Transverse colon (tissue), 4 donors: ENCODE results near the gene SERPINB1. TPM values are rescaled to one million over a fixed set of nuclear protein-coding genes. Genes with fewer than 3 reads are reported as not detected.

Experiments
- DNase-seq: peaks from one replicate; pipeline ENCODE4 v3.0.0-alpha.2; 2019
- H3K27ac ChIP-seq, 4 donors: fragments of 200-600 bp; sonication (generic); 2 replicates each; pipeline ENCODE4 v1.5.1; 2016 to 2018; ENCODE audit warnings: inconsistent platforms in 4 of 4
- H3K27me3 ChIP-seq: fragments of 200-600 bp; sonication (generic); 2 replicates; pipeline ENCODE4 v1.5.1; 2017; ENCODE audit warnings: inconsistent platforms
- H3K36me3 ChIP-seq, 4 donors: fragments of 200-600 bp; sonication (generic); 2 replicates each; pipeline ENCODE4 v1.5.1; 2017 to 2019; ENCODE audit warnings: inconsistent platforms in 4 of 4
- H3K4me1 ChIP-seq, 4 donors: fragments of 200-600 bp; sonication (generic); 2 replicates each; pipeline ENCODE4 v1.5.1; 2017 to 2020; ENCODE audit warnings: inconsistent platforms in 4 of 4
- H3K4me3 ChIP-seq, 4 donors: fragments of 200-600 bp; sonication (generic); 1 replicate in 1 of 4; 2 replicates in 3 of 4; pipeline versions ENCODE4 v1.5.1 to v1.6.1; 2017 to 2019; ENCODE audit warnings: inconsistent platforms in 4 of 4
- H3K9me3 ChIP-seq, 2 donors: fragments of 200-600 bp; sonication (generic); 2 replicates each; pipeline ENCODE4 v1.5.1; 2017 to 2019; ENCODE audit warnings: inconsistent platforms in 2 of 2
- EP300 ChIP-seq: sonication (generic); formaldehyde crosslinking; IDR thresholded peaks from one replicate; pipeline ENCODE4 v1.6.1; 2017; ENCODE audit warnings: antibody characterized with exemption, low read depth
- POLR2A ChIP-seq: fragments of 450-650 bp; IDR thresholded peaks from one replicate; pipeline ENCODE4 v1.6.1; 2016; ENCODE audit warnings: antibody characterized with exemption, mild to moderate bottlenecking, moderate library complexity
- POLR2AphosphoS5 ChIP-seq, 3 donors: sonication (generic); formaldehyde crosslinking; IDR thresholded peaks; one replicate each; pipeline ENCODE4 v1.6.1; 2016; ENCODE audit warnings: antibody characterized with exemption in 3 of 3
- WGBS, 2 donors: methylation state at CpG; one replicate each; pipeline ENCODE4 v1.1.5; 2018; ENCODE audit warnings: low coverage in 1 of 2; 5-methylcytosine and 5-hydroxymethylcytosine counted together
- in situ Hi-C, 4 donors: fragments of 200-750 bp; cut with MboI; loops; one replicate each; pipeline versions ENCODE4 v1.15.0 to v1.15.1; 2017; ENCODE audit warnings: low sequenced_read_pairs in 3 of 4, low pct_ligation_motif_present in 1 of 4, low pct_unique_long_range_greater_than_20kb in 1 of 4
- intact Hi-C: fragments of 100-400 bp; cut with DNase I; formaldehyde crosslinking; loops from one replicate; pipeline ENCODE4 v1.15.1; 2023; ENCODE audit warnings: low total_unique reads
- total RNA-seq, 4 donors: library from RNA; depleted of rRNA; stranded (reverse); fragments of >200 nt; gene quantifications; one replicate each; pipeline ENCODE4 v1.1.0, GENCODE V29; 2016
- TF ChIP-seq, protein P1 (sequence below), 5 experiments: fragments of 200-600 bp in 3 of 5; fragments of 450-650 bp in 2 of 5; sonication (generic) in 3 of 5; IDR thresholded peaks; 1 replicate in 2 of 5; 2 replicates in 3 of 5; pipeline ENCODE4 v1.5.1; 2016 to 2017; ENCODE audit warnings: antibody characterized with exemption in 5 of 5, inconsistent platforms in 3 of 5, mild to moderate bottlenecking in 2 of 5, moderate library complexity in 1 of 5

SERPINB1 gene
- total RNA-seq, 4 donors from 2014 or later: 22.3 to 140 (median 88.4) TPM

DNA sequence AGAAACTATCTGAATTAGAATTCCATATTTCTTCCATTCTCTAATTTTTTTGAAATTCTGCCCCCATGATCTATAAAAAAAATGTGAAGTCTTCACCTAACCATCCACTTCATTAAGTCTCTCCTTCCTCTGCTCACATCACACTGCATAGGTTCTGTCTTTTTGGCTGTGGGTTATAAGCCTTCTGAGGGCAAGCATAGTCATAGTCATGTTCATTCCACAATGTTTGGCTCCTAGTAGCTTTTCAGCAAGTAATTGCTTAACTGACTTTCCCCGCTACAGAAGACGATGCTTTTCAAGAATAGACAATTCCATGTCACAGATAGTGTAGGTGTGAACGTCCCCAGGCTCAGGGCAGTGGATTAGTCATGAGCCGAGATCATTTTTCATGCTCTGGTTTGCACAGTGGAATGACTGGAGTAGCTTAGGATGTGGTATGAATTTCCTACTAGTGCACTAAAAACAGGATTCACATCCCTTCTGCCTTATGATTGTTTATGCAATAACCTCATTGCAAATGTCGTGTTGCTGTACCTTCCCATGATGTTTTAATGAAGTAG lies 47.4 kb downstream of the SERPINB1 start:
- H3K27me3 ChIP-seq: no peaks in the 10 kb centered on the region
- H3K36me3 ChIP-seq: no peaks in the 10 kb centered on the region
- no peak for TF ChIP-seq POLR2AphosphoS5 (IDR thresholded peaks at IDR 0.05)
- no peak for TF ChIP-seq POLR2A
- TF ChIP-seq, protein P1, sequence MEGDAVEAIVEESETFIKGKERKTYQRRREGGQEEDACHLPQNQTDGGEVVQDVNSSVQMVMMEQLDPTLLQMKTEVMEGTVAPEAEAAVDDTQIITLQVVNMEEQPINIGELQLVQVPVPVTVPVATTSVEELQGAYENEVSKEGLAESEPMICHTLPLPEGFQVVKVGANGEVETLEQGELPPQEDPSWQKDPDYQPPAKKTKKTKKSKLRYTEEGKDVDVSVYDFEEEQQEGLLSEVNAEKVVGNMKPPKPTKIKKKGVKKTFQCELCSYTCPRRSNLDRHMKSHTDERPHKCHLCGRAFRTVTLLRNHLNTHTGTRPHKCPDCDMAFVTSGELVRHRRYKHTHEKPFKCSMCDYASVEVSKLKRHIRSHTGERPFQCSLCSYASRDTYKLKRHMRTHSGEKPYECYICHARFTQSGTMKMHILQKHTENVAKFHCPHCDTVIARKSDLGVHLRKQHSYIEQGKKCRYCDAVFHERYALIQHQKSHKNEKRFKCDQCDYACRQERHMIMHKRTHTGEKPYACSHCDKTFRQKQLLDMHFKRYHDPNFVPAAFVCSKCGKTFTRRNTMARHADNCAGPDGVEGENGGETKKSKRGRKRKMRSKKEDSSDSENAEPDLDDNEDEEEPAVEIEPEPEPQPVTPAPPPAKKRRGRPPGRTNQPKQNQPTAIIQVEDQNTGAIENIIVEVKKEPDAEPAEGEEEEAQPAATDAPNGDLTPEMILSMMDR (IDR thresholded peaks at IDR 0.05): no peak
- TF ChIP-seq EP300: no peak
- no peaks in the 10 kb centered on the region for H3K9me3 ChIP-seq
- peaks cover 9 to 40% (median 15%) of the 10 kb centered on the region in 4 donors for H3K4me1 ChIP-seq
- 93 to 94% methylated on average over 3 to 5 of the region's 5 CpGs for WGBS, 2 donors
- peak overlapping the region in 1 of 4 donors; percentile 31 for H3K27ac ChIP-seq
- in situ Hi-C loops: loop anchor here in 2 of 4 donors (10.0 kb wide), 2 partner anchors 51 to 141 kb away; partner anchors contain the start of gene SERPINB1 (in 2 of the 2)
- DNase-seq: no peak
- H3K4me3 ChIP-seq: no peak overlapping the region
- intact Hi-C loops: loop anchor here (10.0 kb wide), 1 partner anchor 141 kb away; no protein-coding TSS in a partner anchor

DNA sequence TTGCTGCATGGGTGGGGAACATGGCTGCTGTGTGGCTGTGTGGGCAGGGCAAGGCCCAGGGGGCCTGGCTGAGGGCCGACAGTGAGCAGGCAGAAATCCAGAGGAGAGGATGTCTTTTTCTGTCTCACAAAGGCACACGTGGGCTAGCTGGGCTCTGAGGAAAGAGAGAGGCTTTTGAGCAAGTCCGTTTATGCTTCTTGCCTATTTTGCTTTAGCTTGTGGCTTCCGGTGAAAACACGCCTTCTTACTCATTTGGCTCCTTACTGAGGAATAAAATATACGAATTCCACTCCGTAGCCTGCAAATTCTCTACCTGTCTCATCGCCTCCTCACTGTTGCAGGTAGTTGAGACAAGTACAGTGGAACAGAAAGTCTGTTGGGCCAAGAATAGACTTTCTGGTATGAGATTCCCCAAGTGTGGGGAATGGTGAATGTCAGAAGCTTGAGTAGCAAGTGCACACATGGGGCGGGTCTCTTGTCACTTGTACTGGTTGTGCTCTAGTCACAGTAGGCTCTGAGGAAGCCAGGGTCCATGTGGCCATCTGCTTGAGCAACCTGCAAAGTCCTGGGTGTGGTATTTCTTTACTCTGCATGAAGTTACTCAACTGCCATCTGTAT lies 48.0 kb downstream of the SERPINB1 start:
- Histone ChIP-seq H3K27me3 (no peaks in the 10 kb centered on the region), H3K4me3 (no peak overlapping the region), H3K9me3 (no peaks in the 10 kb centered on the region), H3K4me1 (peaks cover 9 to 40% (median 15%) of the 10 kb centered on the region in 4 donors), H3K27ac (peak overlapping the region; percentile 19 to 49 (median 34)), H3K36me3 (no peaks in the 10 kb centered on the region)
- 40 to 63% methylated on average over 1 to 9 of the region's 9 CpGs for WGBS, 2 donors
- TF ChIP-seq POLR2AphosphoS5 (IDR thresholded peaks at IDR 0.05) (no peak), EP300 (no peak), POLR2A (no peak)
- in situ Hi-C loops (loop anchor here in 2 of 4 donors (10.0 kb wide), 2 partner anchors 51 to 141 kb away; partner anchors contain the start of gene SERPINB1 (in 2 of the 2)), intact Hi-C loops (loop anchor here (10.0 kb wide), 1 partner anchor 141 kb away; no protein-coding TSS in a partner anchor)
- peak; percentile 54 for DNase-seq

DNA sequence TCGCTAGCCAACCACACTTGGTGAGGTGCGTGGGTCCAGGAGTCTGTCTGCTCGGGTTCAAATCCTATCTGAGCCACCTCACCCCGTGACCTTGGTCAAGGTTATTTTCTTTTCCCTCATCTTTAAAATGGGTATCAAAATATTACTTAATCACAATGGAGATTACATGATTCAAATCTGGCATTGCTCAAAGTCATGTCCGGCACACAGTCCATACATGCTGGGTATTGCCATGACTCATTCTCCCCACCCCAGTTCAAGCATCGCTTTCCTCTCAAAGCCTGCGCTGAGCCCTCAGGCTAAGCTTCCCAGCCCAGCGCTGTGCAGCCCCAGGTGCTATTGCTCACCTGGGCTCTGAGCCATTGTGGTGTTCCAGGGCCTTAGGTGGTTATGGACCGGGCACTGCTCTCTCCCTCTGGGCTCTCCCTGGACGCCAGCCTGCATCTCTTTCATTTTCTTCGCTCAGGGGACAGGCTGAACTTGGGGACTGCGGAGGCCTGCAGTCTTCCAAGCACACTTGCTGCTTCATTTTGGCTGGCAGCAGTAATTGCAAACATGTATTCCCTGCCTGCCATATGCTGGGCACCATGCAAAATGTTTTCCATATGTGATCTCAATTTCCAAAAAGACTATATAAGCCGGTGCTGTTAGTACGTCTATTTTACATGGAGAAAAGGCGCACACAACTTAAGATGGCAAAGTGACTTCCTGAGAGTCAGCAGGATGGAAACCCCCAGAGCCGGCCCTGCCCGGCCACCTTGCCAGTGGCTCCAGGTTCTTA lies 49.1 kb downstream of the SERPINB1 start:
- in situ Hi-C loops (loop anchor here in 2 of 4 donors (10.0 kb wide), 2 partner anchors 52 to 142 kb away; partner anchors contain the start of gene SERPINB1 (in 2 of the 2)), intact Hi-C loops (loop anchor here (10.0 kb wide), 1 partner anchor 142 kb away; no protein-coding TSS in a partner anchor)
- H3K4me1 ChIP-seq: peaks cover 9 to 39% (median 15%) of the 10 kb centered on the region in 4 donors
- H3K9me3 ChIP-seq: no peaks in the 10 kb centered on the region
- H3K36me3 ChIP-seq: no peaks in the 10 kb centered on the region
- no peak overlapping the region for H3K4me3 ChIP-seq
- 91 to 95% methylated on average over 9 to 17 of the region's 17 CpGs for WGBS, 2 donors
- H3K27ac ChIP-seq: peak overlapping the region; percentile 43 to 82 (median 72)
- no peak for DNase-seq
- no peak for TF ChIP-seq POLR2AphosphoS5 (IDR thresholded peaks at IDR 0.05)
- TF ChIP-seq, protein P1 (IDR thresholded peaks at IDR 0.05): no peak
- TF ChIP-seq EP300: no peak
- TF ChIP-seq POLR2A: no peak
- H3K27me3 ChIP-seq: no peaks in the 10 kb centered on the region

DNA sequence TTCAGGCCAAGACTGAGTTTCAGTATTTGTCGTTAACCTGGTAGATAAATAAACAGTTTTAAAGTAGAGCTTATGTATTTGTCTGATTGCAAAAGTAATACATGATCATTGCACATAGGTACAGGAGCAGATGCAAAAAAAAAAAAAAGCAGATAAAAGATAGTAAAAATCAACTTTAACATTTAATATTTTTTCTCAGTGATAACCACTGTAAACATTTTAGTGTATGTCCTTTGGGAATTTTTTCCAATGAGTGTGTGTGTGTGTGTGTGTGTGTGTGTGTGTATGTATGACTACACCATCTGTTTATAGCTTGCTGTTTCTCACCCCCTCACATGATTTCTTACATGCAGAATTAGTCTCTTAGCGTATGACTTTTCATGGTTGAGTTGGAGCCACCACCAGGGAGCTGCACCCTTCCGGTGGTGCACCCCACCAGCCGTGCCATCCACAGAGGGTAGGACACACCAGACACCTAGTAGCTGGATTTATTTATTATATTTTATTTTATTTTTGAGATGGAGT lies 50.2 kb downstream of the SERPINB1 start:
- no peak for TF ChIP-seq POLR2AphosphoS5 (IDR thresholded peaks at IDR 0.05)
- TF ChIP-seq, protein P1 (IDR thresholded peaks at IDR 0.05): no peak
- no peak for TF ChIP-seq POLR2A
- TF ChIP-seq EP300: no peak
- peaks cover 9 to 33% (median 14%) of the 10 kb centered on the region in 4 donors for H3K4me1 ChIP-seq
- no peak for DNase-seq
- in situ Hi-C loops: loop anchor here in 2 of 4 donors (10.0 kb wide), 2 partner anchors 53 to 143 kb away; partner anchors contain the start of gene SERPINB1 (in 2 of the 2)
- H3K27ac ChIP-seq: peak overlapping the region; percentile 43 to 82 (median 72)
- no peaks in the 10 kb centered on the region for H3K27me3 ChIP-seq
- intact Hi-C loops: loop anchor here (10.0 kb wide), 1 partner anchor 143 kb away; no protein-coding TSS in a partner anchor
- H3K4me3 ChIP-seq: no peak overlapping the region
- 57 to 60% methylated on average over 3 to 4 of the region's 4 CpGs for WGBS, 2 donors
- no peaks in the 10 kb centered on the region for H3K9me3 ChIP-seq
- no peaks in the 10 kb centered on the region for H3K36me3 ChIP-seq
